GM11168 (cell line): ENCODE measurements around the gene MB.

Source experiments
- in situ Hi-C: fragments of 300-500 bp; cut with MboI; formaldehyde crosslinking; loops from one replicate; pipeline ENCODE4 v1.12.0; 2022; ENCODE audit warnings: low sequenced_read_pairs; ENCODE audit not compliant: unreplicated experiment

MB gene

GRCh38 chr22:35619336-35620094 is 2.4 kb upstream of the MB start:
- in situ Hi-C loops = loop anchor here (10.0 kb wide), 1 partner anchor 505 kb away; no protein-coding TSS in a partner anchor

GRCh38 chr22:35618427-35619223 is 1.5 kb upstream of the MB start:
- in situ Hi-C loops = no loop called here

- in situ Hi-C loops = no loop called here
Measured at GRCh38 chr22:35616043-35616442, 1.1 kb downstream of the MB start.

- in situ Hi-C loops = no loop called here
Measured at GRCh38 chr22:35615156-35615555, 2.0 kb downstream of the MB start.

- in situ Hi-C loops = no loop called here
Measured at GRCh38 chr22:35614404-35614803, 2.7 kb downstream of the MB start.

GRCh38 chr22:35612903-35613302 is 4.2 kb downstream of the MB start:
- in situ Hi-C loops = no loop called here

GRCh38 chr22:35611891-35612576 is 5.1 kb downstream of the MB start:
- in situ Hi-C loops = no loop called here

GRCh38 chr22:35611200-35611890 is 5.8 kb downstream of the MB start:
- in situ Hi-C loops = no loop called here

GRCh38 chr22:35610741-35611140 is 6.4 kb downstream of the MB start:
- in situ Hi-C loops = no loop called here

- in situ Hi-C loops = loop anchor here (5.0 kb wide), 1 partner anchor 308 kb away; no protein-coding TSS in a partner anchor
Measured at GRCh38 chr22:35609761-35610160, 7.4 kb downstream of the MB start.

GRCh38 chr22:35609261-35609660 is 7.9 kb downstream of the MB start:
- in situ Hi-C loops = loop anchor here (5.0 kb wide), 1 partner anchor 308 kb away; no protein-coding TSS in a partner anchor

GRCh38 chr22:35608088-35608487 is 9.0 kb downstream of the MB start:
- in situ Hi-C loops = loop anchor here (5.0 kb wide), 1 partner anchor 309 kb away; no protein-coding TSS in a partner anchor

- in situ Hi-C loops = loop anchor here (5.0 kb wide), 1 partner anchor 310 kb away; no protein-coding TSS in a partner anchor
Measured at GRCh38 chr22:35606916-35607315, 10.2 kb downstream of the MB start.

- in situ Hi-C loops = loop anchor here (5.0 kb wide), 1 partner anchor 311 kb away; no protein-coding TSS in a partner anchor
Measured at GRCh38 chr22:35605851-35606481, 11.2 kb downstream of the MB start.

- in situ Hi-C loops = loop anchor here (5.0 kb wide), 1 partner anchor 312 kb away; no protein-coding TSS in a partner anchor
Measured at GRCh38 chr22:35605369-35605680, 11.8 kb downstream of the MB start.

GRCh38 chr22:35604621-35605368 is 12.3 kb downstream of the MB start:
- in situ Hi-C loops = loop anchor here (5.0 kb wide), 1 partner anchor 313 kb away; no protein-coding TSS in a partner anchor

GRCh38 chr22:35601743-35602615 is 15.2 kb downstream of the MB start:
- in situ Hi-C loops = no loop called here

GRCh38 chr22:35601013-35601580 is 16.0 kb downstream of the MB start:
- in situ Hi-C loops = no loop called here
